ENCODE results near the gene RAPGEF4.

RAPGEF4 gene

DNA sequence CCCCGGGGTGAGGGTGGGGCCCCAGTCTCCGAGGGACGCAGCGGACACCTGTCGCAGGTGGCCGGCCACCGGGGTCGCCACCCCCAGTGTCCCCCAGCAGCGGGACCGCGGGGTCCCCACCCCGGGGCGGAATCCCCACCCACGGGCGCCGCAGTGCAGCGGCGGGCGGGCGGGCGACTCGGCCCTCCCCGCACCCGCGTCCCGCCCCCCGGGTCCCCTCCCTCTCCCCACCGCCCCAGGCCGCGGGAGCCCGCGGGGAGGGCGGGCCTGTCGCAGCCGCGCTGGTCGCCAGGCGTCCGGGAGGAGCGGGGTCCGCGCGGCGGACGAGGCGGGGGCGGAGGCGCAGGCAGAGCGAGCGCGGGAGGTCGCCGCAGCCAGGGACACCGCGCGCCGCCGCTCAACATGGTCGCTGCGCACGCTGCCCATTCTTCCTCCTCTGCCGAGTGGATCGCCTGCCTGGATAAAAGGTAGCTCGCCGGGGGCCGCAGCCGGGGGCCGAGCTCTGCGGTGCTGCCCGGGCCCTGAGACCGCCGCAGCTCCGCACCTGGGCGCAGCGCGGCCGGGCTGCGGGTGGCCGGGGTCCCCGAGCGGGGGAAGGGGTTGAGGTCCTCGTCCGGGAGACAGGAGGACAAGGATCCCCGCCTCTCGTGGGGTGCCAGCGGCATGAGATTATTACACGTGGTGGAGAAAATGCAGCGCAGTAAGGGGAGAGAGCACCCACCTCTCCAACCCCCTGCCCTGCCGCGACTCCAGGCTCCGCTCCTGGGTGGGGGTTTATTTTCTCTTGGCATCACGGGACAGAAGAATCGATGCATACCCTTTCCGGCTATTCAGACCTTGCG lies at the start of gene RAPGEF4:
Gene RAPGEF4 (plus strand): TSS at position 264 of the 842 bp plus-strand sequence. CDS start 139 bp downstream, at position 403.
- no peak for DNase-seq

DNA sequence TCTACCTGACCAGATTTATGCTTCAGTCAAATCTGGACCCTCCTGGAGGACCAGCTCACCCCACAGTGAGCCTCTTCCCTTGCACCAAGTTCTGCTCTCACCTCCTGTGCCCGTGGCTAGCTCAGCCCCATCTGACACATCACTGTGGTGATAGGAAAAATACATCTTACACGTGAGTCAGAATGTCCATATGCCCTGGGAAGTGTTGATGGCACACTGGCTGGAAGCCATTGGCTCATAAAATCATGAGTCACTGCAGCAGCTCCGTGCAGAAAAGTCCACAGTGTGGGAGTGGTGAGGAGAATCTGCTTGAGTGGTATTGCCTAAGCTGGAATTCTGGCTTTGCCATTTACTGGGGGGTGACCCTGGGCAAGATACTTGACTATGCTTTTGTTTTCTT lies 42.6 kb upstream of the RAPGEF4 start:
- no peak for DNase-seq

DNA sequence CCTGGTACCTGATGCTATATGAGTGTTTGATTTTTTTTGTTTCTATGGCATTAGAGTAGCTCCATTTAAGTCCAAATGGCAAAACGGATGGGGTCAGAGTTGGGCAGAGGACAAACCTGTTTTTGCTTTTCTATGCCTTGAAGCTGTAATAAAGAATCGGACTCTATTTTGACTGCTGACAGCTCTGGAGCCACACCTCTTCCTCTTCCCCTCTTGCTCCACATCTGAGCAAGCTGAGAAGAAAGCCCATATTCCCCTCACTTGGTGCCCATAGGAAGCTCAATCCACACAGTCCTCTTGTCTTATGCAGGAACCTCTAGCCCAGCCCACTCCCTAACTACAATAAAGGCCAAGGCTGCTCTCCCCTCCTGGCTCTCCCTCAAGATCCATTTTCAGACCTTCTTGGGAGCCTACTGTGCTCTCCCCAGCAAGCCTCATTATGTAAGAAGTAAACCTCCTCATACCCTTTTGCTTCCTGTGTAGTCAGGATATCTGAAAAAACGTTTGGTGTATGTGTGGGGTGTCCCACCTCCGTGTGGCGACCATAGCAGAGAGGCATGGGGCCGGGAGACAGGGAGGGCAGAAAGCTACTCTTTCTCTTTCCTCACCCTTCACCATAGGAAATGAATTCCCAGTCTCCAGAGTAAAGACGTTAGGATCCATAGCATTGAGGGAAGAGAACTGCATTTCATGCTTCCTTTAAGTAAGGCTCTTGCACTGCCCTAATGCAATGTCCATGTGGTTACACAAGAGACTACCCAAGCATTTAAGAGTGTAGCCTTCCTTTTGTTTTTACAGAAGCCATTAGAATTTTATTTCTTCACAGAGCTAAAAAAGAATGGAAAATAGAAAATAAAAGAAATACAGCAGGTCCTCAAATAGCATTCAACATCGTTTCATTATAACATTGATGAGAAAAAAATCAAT lies 41.9 kb upstream of the RAPGEF4 start:
- peak; percentile 50 for DNase-seq

DNA sequence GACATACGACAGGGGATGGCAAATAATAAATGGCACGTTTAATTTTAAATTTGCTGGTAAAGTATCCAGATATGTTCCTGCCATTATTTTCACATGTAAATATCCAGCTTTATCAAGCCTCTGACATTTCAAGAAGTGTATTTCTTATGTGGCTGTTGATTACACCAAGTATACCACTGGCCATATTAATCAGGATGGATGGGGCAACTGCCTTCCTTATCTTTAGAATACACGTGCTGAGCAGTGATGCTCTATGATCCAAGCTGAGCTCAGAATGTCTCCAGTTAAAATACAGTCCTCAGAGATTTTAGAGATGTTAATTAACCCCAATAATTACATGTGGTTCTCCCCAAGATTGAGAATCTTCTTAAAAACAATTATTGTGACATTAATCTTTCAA lies 38.3 kb upstream of the RAPGEF4 start:
- no peak for DNase-seq

DNA sequence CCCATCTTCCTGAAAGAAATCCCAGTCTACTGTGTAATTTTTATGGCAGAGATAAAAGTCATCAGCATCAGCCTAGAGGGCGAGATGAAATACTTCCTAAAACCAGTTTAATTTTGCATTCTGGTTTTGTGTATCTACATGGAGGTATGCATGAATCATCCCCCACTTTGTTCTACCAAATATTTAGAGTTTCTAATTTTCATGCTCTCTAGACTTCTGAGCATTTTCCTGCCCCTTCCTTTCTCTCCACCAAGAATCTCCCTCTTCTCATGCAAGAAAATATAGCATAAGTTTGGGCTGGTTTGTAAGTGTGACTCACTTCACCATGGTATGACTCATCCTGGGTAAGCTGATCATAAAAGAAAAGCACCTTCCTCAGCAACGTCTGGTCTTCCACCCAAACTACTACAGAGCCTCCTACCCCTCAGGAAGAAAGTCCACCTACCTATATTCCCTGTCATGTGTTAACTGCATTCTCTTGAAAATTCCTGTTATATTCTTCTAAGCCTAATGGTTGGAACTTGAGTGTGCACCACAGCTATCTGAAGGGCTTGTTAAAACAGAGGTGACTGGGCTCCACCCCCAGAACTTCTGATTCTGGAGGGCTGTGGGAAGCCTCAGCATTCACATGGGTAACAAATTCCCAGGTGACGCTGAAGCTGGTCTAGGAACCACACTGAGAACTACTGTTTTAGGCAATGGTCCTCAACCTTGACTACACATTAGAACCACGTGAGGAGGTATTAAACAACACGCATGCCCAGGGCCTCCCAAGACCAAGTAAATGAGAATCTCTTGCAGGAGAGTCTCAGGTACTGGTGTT lies 37.4 kb upstream of the RAPGEF4 start:
- DNase-seq: no peak

DNA sequence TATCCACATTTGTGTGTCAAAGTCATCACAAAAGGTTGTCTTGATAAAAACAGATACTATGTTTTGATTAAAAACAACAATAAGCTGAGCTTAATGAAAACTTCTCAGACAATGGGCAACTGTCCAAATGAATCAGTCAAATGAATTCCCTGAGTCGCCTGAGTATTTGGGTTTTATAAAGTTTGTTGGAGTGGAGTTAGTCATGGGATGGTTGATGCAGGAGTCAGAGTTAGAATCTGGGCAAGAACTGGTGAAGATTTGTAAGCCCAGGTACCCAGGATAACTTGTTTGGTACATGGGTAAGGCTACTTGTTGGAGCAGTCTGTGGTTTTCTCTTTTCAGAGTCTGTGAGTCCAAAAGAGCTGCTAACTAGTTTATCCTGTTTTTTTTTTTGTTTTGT lies 34.4 kb upstream of the RAPGEF4 start:
- DNase-seq: no peak

DNA sequence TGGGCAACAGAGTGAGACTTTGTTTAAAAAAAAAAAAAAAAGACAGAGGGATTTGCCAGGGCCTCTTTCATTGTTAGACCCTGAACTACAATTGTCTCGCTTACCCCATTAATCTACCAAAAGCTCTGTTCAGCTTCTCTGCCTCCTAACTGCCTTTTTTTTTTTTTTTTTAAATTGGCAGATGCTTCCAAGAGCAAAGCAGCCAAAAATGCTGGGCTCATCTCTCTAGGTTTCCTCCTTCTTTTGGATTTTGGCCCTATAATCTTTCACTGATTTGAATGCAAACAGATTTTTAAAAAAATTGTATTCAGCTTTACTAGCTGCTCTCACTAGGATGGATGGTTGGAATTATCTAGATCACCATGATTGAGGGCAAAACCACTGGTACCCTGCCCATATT lies 33.2 kb upstream of the RAPGEF4 start:
- DNase-seq: no peak

DNA sequence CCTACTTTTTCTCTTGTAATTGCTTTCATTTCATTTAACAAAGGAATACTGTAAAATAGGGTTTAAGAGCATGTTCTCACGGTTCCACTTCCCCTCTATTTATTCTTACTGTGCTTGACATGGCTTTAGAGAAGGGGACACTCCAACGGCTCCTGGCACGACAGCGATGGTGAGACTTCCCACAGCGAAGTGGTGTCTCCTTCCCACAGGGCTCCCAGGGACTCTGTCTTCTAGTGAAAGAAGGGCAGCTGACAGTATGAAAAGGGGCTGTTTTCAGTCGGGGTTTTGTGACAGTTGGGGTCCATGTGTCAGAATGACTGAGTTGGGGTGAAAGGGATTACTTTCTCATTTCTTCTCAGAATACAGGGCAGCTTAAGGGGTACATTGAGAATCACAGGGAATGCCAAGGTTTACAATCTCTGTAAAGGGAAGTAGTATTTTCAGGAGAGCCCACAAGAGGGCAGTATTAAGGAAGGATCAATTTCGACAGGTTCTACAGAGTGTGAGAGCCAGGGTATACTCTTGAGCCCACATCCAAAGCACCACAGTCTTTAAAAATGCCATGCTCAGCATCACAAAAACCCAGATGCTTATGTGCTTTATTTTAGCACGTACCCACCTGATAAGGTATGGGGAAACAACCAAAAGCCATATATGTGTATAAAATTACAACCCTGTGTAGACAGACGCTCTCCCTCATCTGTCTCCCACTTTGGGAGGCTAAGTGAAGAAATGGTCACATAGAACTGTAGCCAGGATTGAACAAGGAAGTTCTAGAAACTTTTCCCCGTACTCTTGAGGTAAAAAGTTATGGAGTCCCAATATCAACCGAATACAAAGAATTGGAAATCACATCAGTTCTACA lies 31.3 kb upstream of the RAPGEF4 start:
- no peak for DNase-seq

DNA sequence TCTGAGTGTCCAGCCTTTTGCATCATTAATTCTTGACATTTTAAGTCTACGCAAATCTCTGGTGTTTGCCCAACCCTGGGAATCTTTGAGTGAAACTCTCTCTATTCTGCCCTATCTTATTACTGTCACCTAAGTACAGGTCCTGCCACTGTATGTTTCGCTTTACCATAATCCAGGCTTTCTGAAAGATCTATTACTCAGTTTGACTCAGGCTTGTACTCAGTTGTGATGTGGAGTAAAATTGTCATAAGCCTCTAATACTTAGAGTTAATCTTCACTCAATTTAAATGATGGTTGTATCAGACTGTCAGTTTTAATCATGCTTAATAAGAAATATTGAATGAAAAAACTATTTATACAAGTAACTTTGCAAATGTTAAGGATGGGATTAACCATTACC lies 30.3 kb upstream of the RAPGEF4 start:
- no peak for DNase-seq

DNA sequence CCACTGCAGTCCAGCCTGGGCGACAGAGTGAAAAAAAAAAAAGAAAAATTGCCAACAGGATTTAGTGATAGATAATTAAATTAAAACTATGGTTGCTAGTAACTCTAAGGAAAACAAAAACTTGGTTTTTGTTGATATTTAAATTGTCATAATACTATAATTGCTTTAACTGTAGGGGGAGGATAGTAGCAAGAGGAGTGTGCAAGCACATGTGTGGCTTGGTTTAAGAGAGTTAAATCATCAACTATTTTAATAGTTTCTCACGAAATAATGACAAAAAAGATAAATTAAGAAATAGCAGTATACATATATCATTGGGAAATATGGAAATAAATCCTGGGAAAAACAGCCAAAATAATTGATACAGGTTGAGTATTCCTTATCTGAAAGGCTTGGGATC lies 27.4 kb upstream of the RAPGEF4 start:
- DNase-seq: no peak

DNA sequence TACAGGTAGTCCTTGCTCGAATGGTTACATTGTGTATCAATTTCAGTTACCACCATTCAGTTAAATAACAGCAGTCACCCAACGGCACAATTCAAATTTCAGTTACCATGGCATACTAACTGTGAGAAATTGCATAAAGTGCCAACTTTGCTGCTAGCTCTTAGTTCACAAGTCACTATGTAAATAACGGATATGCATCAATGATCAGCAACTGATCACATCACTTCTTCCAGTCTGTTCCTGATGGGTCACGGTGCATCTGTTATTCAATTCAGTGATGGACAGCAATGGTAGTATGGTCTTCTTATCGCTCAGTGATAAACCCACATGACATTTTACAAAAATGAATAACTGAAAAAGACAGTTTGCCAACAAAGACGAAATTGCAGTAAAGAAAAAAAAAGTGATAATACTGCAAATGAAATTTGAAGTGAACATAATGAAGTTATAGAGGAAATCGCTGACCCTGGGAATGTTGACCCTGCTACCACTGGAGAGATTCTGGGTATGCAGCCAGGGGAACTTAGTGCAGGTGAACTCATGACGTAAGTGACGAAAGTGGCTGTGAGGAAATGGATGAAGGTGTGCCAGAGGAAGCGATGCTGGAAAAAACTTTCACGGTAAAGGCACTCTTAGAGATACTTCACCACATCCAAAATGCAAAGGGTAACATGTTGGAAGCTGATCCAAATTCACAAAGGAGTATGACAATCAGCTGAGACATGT lies 25.9 kb upstream of the RAPGEF4 start:
- DNase-seq: no peak

DNA sequence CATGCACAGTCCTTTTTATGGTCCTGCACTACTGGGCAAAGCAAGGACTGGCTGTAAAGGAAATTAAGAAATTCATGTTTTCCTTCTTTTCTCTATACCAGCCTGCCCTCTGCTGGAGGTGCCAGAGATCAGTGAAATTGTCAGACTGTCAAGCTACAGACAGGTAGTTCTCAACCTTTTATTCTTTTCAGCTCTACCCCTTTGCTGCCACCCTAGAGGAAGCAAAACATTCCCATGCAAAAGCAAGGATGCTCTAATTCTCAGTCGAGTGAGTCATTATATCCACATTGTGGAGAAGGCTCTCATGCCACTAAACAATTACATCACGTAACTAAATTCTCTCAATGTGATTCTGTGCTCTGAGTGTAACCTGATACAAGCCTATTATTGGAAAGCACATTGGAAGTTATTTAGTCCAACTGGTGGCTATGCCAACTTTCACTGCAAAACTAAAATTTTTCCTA lies 25.0 kb upstream of the RAPGEF4 start:
- DNase-seq: peak; percentile 17

DNA sequence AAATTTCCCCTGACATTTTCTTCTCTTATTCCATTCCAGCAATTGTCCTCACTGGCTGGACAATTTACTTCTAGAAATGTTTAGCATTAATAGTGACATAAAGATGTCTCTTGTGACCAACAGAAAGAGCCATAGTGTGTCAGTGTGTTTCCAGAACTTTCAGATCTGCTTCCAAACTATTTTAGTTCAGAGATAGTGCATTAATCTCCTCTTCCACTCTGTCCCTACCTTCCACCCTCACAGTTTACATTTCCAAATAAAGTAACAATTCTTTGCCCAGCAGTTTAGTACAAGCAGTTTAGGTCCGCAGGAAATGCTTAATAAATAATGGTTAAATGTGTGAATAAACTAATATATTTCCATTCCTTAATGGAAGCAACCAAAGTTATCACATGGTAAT lies 24.5 kb upstream of the RAPGEF4 start:
- no peak for DNase-seq

DNA sequence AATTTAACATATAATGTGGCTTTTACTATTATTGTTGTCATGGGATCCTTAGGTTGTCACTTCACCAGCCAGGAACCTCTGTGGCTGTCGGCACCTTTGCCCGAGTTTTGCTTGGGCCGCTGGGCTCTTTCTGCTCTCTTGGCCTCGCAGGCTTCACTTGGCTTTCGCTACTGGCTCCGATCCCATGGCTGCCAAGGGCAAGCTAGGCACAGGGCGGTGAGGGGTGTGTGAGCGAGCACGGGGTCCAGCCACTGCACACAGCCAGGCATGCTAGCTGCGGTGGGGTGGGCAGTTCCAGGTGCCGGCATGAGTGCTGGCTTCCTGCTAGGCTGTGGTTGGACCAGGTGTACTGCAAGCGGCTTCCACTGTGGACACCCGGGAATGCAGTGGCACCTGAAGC lies 23.4 kb upstream of the RAPGEF4 start:
- no peak for DNase-seq

DNA sequence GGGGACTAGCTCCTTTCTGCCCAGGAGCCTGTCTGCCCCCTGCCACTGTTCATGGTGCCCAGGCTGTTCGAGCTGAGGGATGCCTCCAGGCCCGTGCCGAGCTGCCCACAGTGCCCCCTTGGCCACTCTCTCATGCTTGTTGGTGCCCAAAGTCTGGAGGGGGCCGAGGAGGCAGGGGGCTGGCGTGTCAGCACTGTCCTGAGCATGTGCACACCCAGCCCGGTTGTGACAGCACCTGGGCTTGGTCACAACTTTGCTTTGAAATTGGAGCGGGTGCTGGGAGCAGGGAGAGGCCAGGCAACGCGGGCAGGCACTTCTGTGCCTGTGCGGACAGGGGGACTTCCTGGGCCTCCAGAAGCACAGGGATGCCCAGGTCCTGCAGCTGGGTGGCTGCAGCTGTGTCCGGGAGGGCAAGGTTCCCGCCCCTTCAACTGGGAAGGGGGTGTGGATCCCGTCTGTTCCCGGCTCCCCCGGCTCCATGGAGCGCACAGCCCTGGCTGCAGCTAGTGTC lies 22.2 kb upstream of the RAPGEF4 start:
- DNase-seq: no peak

DNA sequence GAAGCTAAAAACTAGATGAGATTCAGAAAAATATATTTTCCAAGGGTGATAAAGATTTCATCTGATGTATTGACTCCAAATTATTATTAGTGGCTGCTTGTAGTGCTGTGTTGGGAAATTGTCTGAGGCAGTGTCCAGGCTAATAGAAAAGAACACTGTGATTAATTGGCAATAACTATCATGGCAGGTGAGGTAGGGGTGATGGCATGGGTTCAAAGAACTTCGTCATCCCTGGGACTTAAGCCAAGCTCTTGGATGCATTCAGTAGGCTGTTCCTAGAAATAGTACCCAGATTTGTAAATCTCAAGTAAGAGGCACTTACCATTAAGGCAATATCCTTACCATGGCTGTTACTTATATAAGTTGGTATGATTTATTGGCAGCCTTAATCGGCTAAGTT lies 13.2 kb upstream of the RAPGEF4 start:
- DNase-seq: no peak

DNA sequence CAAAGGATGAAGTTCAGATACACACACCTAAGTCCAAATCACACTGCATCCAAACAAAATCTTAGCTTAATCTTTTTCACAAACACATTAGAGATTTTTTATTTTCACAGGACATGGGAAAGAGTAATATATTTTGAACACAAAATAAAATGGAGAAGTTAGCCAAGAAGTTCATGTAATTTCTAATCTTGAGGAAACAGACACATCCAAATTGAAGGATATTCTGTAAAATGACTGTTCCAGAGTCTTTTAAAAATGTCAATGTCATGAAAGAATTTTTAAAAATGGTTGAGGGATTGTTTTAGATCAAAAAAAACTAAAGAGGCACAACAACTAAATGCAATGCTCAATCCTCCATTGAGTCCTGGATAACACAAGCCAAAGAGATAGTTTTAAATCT lies 12.4 kb upstream of the RAPGEF4 start:
- no peak for DNase-seq

DNA sequence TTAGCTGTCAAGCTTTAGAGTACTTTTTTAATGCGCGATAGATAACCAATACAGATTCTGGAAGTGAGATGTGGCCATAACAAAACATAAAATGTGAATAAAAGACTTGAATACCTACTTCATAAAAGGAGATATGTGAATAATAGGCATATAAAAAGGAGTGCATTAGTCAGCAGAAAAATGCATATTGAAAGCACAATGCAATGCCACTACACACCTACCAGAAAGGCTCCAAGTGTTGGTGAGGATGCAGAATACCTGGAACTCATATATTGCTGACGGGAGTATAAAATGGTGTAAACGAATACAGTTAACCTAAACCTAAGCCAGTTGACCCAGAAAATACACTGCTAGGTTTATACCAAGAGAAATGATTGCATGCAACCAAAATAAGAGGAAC lies 10.9 kb upstream of the RAPGEF4 start:
- no peak for DNase-seq

DNA sequence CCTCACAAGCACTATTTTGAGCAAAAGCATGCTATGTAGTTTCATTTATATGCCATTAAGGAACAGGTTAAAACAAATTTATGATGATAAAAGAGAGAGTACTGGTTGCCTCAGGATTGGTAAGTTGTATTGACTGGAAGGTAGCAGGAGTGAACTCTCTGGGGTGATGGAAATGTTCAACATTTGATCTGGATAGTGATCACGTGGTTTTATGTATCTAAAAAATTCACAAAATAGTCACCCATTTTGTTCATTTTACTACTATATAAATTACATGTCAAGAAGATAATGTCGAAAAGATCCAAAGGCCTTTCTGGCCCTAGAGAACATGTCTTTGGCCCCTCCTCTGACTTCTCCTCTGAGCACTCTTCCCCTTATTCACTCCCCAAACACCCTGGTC lies 10.4 kb upstream of the RAPGEF4 start:
- DNase-seq: no peak

DNA sequence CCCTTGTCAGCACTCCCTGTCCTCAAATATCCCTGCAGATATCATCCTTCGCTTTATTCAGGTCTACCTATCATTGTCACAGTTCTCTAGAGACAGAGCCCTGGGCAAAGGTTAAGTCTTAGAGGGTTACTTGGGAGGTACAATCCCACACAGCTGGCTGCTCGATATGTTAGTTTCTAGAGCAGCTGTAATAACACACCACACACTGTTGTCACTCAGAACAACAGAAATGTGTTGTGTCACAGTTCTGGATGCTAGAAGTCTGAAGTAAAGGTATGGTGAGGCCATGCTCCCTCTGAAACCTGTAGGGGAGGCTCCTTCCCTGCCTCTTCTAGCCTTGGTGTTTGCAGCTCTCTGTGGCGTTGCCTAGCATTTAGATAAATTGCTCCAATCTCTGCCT lies 9.9 kb upstream of the RAPGEF4 start:
- DNase-seq: no peak

DNA sequence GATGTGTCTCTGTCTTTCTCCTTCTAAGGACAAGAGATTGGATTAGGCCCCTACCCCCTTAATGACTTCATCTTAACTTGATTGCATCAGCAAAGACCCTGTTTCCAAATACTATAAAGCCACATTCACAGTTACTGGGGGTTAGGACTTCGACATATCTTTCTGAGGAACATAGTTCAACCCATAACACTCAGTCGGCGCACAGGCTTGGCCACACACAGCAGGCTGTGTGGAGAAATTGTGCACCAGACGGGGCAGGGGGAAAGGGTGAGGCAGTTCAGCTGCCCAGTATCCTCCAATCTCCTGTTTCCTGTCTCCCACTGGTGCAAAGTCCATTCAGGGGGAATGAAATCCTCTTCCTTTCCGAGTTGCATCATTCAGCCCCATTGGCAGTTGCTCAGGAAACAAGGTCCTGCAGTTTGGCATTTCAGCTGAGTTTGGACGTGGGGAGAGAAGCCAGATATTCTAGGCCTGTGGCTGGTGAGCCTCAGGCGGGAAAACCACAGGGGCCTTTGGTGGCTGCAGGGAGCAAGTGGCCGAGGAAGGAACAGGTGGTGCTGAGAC lies 9.4 kb upstream of the RAPGEF4 start:
- no peak for DNase-seq
